HTERT RPE-1 (cell line): ENCODE measurements around the gene CDHR3.

ENCODE experiments used
- in situ Hi-C: fragments of 300-500 bp; cut with MboI; formaldehyde crosslinking; loops from 4 replicates; pipeline ENCODE4 v1.14.3; 2020; ENCODE audit warnings: low sequenced_read_pairs

Gene CDHR3

GRCh38 chr7:106021151-106022067, 58.3 kb downstream of the CDHR3 start:
- in situ Hi-C loops, result no loop called here

- in situ Hi-C loops, result no loop called here
Observed at GRCh38 chr7:106022193-106022821, 59.2 kb downstream of the CDHR3 start.

GRCh38 chr7:106023369-106024322, 60.6 kb downstream of the CDHR3 start:
- in situ Hi-C loops, result no loop called here

- in situ Hi-C loops, result no loop called here
Observed at GRCh38 chr7:106026101-106026500, 63.0 kb downstream of the CDHR3 start.

- in situ Hi-C loops, result no loop called here
Observed at GRCh38 chr7:106029451-106029850, 66.4 kb downstream of the CDHR3 start.

GRCh38 chr7:106029941-106030340, 66.9 kb downstream of the CDHR3 start:
- in situ Hi-C loops, result no loop called here

GRCh38 chr7:106031300-106032035, 68.4 kb downstream of the CDHR3 start:
- in situ Hi-C loops, result no loop called here

- in situ Hi-C loops, result no loop called here
Observed at GRCh38 chr7:106032295-106032694, 69.2 kb downstream of the CDHR3 start.

- in situ Hi-C loops, result no loop called here
Observed at GRCh38 chr7:106033735-106034134, 70.7 kb downstream of the CDHR3 start.

- in situ Hi-C loops, result no loop called here
Observed at GRCh38 chr7:106034383-106034782, 71.3 kb downstream of the CDHR3 start.

GRCh38 chr7:106035568-106035967, 72.5 kb downstream of the CDHR3 start:
- in situ Hi-C loops, result no loop called here

- in situ Hi-C loops, result no loop called here
Observed at GRCh38 chr7:106036004-106036403, 72.9 kb downstream of the CDHR3 start.

- in situ Hi-C loops, result no loop called here
Observed at GRCh38 chr7:106037489-106038176, 74.6 kb downstream of the CDHR3 start.

- in situ Hi-C loops, result no loop called here
Observed at GRCh38 chr7:106038289-106038688, 75.2 kb downstream of the CDHR3 start.

- in situ Hi-C loops, result no loop called here
Observed at GRCh38 chr7:106038916-106039315, 75.9 kb downstream of the CDHR3 start.

GRCh38 chr7:106039486-106040060, 76.5 kb downstream of the CDHR3 start:
- in situ Hi-C loops, result no loop called here

GRCh38 chr7:106041140-106041717, 78.2 kb downstream of the CDHR3 start:
- in situ Hi-C loops, result no loop called here

GRCh38 chr7:106042196-106042611, 79.1 kb downstream of the CDHR3 start:
- in situ Hi-C loops, result no loop called here

GRCh38 chr7:106045139-106045538, 82.1 kb downstream of the CDHR3 start:
- in situ Hi-C loops, result no loop called here
